Measurements from ENCODE around the gene BDNF. TPM values are rescaled to one million over a fixed set of nuclear protein-coding genes. Genes with fewer than 3 reads are reported as not detected.

The BDNF gene
- total RNA-seq, 4 donors from 2014 or later = 0.30 TPM; not detected in 3

GRCh38 chr11:27656806-27657483, 43.3 kb downstream of the BDNF start:
- Histone ChIP-seq H3K9me3 (no peaks in the 10 kb centered on the region), H3K36me3 (peaks cover 0 to 57% (median 0%) of the 10 kb centered on the region in 3 donors), H3K4me1 (no peaks in the 10 kb centered on the region), H3K27me3 (no peaks in the 10 kb centered on the region), H3K27ac (no peak overlapping the region), H3K4me3 (no peak overlapping the region)
- 62 to 65% methylated on average over 12 of the region's 12 CpGs for WGBS, 2 donors
- TF ChIP-seq EP300 (IDR thresholded peaks at IDR 0.05) (no peak), CTCF (IDR thresholded peaks at IDR 0.05) (no peak)
- no peak for DNase-seq (ENCODE audit: low spot score in 2 of 2)

- WGBS, 2 donors = 87 to 94% methylated on average over 6 of the region's 6 CpGs
- no peak overlapping the region for H3K27ac ChIP-seq
These were observed 43.9 kb downstream of the BDNF start for GRCh38 chr11:27656320-27656719.

GRCh38 chr11:27653990-27654758, 46.1 kb downstream of the BDNF start:
- 80 to 83% methylated on average over 8 of the region's 8 CpGs for WGBS, 2 donors
- no peaks in the 10 kb centered on the region for H3K4me1 ChIP-seq
- no peak overlapping the region for H3K4me3 ChIP-seq
- no peaks in the 10 kb centered on the region for H3K9me3 ChIP-seq
- peaks cover 0 to 33% (median 0%) of the 10 kb centered on the region in 3 donors for H3K36me3 ChIP-seq
- no peak overlapping the region for H3K27ac ChIP-seq
- TF ChIP-seq POLR2A (IDR thresholded peaks at IDR 0.05) (no peak), CTCF (IDR thresholded peaks at IDR 0.05) (no peak), EP300 (IDR thresholded peaks at IDR 0.05) (no peak)
- no peaks in the 10 kb centered on the region for H3K27me3 ChIP-seq
- DNase-seq (ENCODE audit: low spot score in 2 of 2) = no peak

More at GRCh38 chr11:27656320-27656719, 43.9 kb downstream of the BDNF start:
- no peaks in the 10 kb centered on the region for H3K4me1 ChIP-seq
- no peaks in the 10 kb centered on the region for H3K9me3 ChIP-seq
- DNase-seq (ENCODE audit: low spot score in 2 of 2) = no peak
- no peak overlapping the region for H3K4me3 ChIP-seq
- H3K27me3 ChIP-seq = no peaks in the 10 kb centered on the region
- TF ChIP-seq POLR2A (IDR thresholded peaks at IDR 0.05) (no peak), EP300 (IDR thresholded peaks at IDR 0.05) (no peak), CTCF (IDR thresholded peaks at IDR 0.05) (no peak)
- H3K36me3 ChIP-seq = peaks cover 0 to 51% (median 0%) of the 10 kb centered on the region in 3 donors

GRCh38 chr11:27651711-27652110, 48.5 kb downstream of the BDNF start:
- H3K4me3 ChIP-seq = no peak overlapping the region
- TF ChIP-seq CTCF (IDR thresholded peaks at IDR 0.05) (no peak), EP300 (IDR thresholded peaks at IDR 0.05) (no peak), POLR2A (IDR thresholded peaks at IDR 0.05) (no peak)
- no peak for DNase-seq (ENCODE audit: low spot score in 2 of 2)
- H3K9me3 ChIP-seq = no peaks in the 10 kb centered on the region
- H3K4me1 ChIP-seq = no peaks in the 10 kb centered on the region
- H3K27me3 ChIP-seq = no peaks in the 10 kb centered on the region
- H3K27ac ChIP-seq = no peak overlapping the region
- H3K36me3 ChIP-seq = peaks cover 0 to 15% (median 0%) of the 10 kb centered on the region in 3 donors

- no peak for DNase-seq (ENCODE audit: low spot score in 2 of 2)
- Histone ChIP-seq H3K9me3 (no peaks in the 10 kb centered on the region), H3K4me3 (no peak overlapping the region), H3K36me3 (peaks cover 0 to 15% (median 0%) of the 10 kb centered on the region in 3 donors), H3K27me3 (no peaks in the 10 kb centered on the region), H3K4me1 (no peaks in the 10 kb centered on the region), H3K27ac (no peak overlapping the region)
- TF ChIP-seq EP300 (IDR thresholded peaks at IDR 0.05) = no peak
- TF ChIP-seq CTCF (IDR thresholded peaks at IDR 0.05) = no peak
- no peak for TF ChIP-seq POLR2A (IDR thresholded peaks at IDR 0.05)
- WGBS, 2 donors = 54 to 64% methylated on average over 4 of the region's 4 CpGs
These were observed 49.3 kb downstream of the BDNF start for GRCh38 chr11:27650988-27651387.
